Loucy (cell line): ENCODE measurements around the gene CFAP20DC.

Experiments used
- CTCF ChIP-seq: fragments of 200-600 bp; sonication (generic); conservative IDR thresholded peaks from 2 replicates; pipeline ENCODE4 v1.5.1; 2014; ENCODE audit warnings: mild to moderate bottlenecking, antibody characterized with exemption, low read length
- EZH2phosphoT487 ChIP-seq: fragments of 200-600 bp; IDR thresholded peaks from 2 replicates; pipeline ENCODE4 v1.6.1; 2018; ENCODE audit warnings: antibody characterized with exemption, mild to moderate bottlenecking, moderate library complexity, borderline replicate concordance

GRCh38 chr3:58824285-58824684, 225.5 kb downstream of the CFAP20DC start:
- TF ChIP-seq CTCF (peak; percentile 97), EZH2phosphoT487 (no peak)
